Measurements from ENCODE around the gene EML4.

- TF ChIP-seq FOXK2 (IDR thresholded peaks at IDR 0.05): no peak
- no peak for TF ChIP-seq CTCF (IDR thresholded peaks at IDR 0.05 in 2 of 3, conservative IDR thresholded peaks at IDR 0.05 in 1 of 3; ENCODE audit: control insufficient read depth in 2 of 3, extremely low read depth in 1 of 3, insufficient read depth in 1 of 3, low read depth in 3 of 3, low read length in 3 of 3)
- TF ChIP-seq, protein P1, sequence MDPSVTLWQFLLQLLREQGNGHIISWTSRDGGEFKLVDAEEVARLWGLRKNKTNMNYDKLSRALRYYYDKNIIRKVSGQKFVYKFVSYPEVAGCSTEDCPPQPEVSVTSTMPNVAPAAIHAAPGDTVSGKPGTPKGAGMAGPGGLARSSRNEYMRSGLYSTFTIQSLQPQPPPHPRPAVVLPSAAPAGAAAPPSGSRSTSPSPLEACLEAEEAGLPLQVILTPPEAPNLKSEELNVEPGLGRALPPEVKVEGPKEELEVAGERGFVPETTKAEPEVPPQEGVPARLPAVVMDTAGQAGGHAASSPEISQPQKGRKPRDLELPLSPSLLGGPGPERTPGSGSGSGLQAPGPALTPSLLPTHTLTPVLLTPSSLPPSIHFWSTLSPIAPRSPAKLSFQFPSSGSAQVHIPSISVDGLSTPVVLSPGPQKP (IDR thresholded peaks at IDR 0.05; ENCODE audit: low read depth, low read length): no peak
- TF ChIP-seq, protein P2, sequence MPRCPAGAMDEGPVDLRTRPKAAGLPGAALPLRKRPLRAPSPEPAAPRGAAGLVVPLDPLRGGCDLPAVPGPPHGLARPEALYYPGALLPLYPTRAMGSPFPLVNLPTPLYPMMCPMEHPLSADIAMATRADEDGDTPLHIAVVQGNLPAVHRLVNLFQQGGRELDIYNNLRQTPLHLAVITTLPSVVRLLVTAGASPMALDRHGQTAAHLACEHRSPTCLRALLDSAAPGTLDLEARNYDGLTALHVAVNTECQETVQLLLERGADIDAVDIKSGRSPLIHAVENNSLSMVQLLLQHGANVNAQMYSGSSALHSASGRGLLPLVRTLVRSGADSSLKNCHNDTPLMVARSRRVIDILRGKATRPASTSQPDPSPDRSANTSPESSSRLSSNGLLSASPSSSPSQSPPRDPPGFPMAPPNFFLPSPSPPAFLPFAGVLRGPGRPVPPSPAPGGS (IDR thresholded peaks at IDR 0.05; ENCODE audit: borderline replicate concordance, insufficient read depth, low read depth, low read length, poor library complexity, severe bottlenecking): no peak
- TF ChIP-seq, protein P3, sequence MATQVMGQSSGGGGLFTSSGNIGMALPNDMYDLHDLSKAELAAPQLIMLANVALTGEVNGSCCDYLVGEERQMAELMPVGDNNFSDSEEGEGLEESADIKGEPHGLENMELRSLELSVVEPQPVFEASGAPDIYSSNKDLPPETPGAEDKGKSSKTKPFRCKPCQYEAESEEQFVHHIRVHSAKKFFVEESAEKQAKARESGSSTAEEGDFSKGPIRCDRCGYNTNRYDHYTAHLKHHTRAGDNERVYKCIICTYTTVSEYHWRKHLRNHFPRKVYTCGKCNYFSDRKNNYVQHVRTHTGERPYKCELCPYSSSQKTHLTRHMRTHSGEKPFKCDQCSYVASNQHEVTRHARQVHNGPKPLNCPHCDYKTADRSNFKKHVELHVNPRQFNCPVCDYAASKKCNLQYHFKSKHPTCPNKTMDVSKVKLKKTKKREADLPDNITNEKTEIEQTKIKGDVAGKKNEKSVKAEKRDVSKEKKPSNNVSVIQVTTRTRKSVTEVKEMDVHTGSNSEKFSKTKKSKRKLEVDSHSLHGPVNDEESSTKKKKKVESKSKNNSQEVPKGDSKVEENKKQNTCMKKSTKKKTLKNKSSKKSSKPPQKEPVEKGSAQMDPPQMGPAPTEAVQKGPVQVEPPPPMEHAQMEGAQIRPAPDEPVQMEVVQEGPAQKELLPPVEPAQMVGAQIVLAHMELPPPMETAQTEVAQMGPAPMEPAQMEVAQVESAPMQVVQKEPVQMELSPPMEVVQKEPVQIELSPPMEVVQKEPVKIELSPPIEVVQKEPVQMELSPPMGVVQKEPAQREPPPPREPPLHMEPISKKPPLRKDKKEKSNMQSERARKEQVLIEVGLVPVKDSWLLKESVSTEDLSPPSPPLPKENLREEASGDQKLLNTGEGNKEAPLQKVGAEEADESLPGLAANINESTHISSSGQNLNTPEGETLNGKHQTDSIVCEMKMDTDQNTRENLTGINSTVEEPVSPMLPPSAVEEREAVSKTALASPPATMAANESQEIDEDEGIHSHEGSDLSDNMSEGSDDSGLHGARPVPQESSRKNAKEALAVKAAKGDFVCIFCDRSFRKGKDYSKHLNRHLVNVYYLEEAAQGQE (IDR thresholded peaks at IDR 0.05; ENCODE audit: low read depth, low read length): no peak
- TF ChIP-seq CREB1 (IDR thresholded peaks at IDR 0.05; ENCODE audit: low read depth): no peak
- TF ChIP-seq POLR2A (IDR thresholded peaks at IDR 0.05; ENCODE audit: low read depth, low read length): no peak
- TF ChIP-seq GATAD2B (conservative IDR thresholded peaks at IDR 0.05; ENCODE audit: low read depth): no peak
These were observed 36.2 kb downstream of the EML4 start for GRCh38 chr2:42205337-42205736.
